ENCODE data around the gene ARHGEF4.

Gene ARHGEF4

DNA sequence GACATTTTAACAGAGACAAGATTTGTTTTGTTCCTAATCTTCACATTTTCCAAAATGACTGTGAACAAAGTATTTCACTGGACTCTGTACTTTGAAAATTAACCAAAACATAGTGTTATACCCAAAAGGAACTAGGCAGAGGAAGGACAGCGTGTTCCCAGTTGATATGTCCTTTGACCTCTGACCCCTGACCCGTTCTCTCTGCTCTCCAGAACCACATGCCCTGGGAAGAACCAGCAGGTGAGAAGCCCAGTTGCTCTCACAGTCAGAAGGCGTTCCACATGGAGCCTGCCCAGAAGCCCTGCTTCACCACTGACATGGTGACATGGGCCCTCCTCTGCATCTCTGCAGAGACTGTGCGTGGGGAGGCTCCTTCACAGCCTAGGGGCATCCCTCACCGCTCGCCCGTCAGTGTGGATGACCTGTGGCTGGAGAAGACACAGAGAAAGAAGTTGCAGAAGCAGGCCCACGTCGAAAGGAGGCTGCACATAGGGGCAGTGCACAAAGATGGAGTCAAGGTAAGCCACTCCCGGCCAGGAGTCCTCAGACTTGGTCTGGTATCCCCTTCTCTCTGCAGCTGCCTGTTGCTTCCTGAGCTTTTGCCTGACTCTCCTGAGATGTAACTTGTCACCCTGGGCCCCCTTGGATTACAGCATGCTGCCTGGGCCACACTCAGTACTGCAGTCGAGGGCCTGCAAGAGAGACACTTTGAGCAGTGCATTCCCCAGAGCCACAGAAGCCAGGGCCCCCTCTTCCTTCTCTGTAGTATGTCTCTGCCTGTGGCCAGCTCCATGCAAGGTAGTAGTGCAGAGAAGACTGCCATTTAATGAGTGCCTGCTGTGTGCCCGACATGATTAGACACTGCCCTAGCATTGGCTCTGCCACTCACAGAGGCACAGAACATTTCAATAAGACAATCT lies 94.3 kb downstream of the ARHGEF4 start:
- no peak for DNase-seq

DNA sequence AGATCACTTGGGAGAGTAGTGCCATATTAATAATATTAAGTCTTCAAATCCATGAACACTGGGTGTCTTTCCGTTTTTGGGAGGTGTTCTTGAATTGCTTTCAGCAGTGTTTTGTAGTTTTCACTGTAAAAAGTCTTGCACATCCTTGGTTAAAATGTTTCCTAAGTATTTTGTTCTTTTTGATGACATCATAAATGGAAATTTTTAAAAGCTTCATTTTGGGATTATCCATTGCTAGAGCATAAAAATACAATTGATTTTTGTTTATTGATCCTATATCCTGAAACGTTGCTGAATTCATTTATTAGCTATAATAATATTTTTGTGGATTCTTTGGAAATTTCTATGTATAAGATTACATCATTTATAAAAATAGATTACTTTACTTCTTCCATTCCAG lies 96.8 kb downstream of the ARHGEF4 start:
- DNase-seq = no peak

GRCh38 chr2:130936451-130936850 lies 99.7 kb downstream of the ARHGEF4 start:
- no peak for DNase-seq

- no peak for DNase-seq
These were observed 111.3 kb downstream of the ARHGEF4 start for GRCh38 chr2:130947967-130948366.

DNA sequence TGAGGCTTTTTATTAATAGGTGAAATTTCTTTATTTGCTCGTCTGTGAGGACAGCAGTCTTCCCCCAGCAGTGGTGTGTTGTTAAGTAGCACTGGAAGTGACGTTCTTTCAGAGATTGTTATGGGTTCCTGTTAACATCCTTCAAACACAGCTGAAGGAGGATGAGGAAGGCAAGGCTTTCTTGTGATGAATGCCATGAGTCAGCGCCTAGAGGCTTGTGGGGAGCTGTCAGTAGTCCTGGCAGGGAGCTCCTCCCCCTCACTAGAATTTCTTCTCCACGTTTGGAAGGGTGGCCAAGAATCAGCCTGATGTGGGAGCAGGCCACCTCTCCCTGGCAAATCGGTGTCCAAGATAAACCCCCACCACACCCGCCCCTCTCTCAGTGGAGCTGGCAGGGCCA lies 113.2 kb downstream of the ARHGEF4 start:
- no peak for DNase-seq

DNA sequence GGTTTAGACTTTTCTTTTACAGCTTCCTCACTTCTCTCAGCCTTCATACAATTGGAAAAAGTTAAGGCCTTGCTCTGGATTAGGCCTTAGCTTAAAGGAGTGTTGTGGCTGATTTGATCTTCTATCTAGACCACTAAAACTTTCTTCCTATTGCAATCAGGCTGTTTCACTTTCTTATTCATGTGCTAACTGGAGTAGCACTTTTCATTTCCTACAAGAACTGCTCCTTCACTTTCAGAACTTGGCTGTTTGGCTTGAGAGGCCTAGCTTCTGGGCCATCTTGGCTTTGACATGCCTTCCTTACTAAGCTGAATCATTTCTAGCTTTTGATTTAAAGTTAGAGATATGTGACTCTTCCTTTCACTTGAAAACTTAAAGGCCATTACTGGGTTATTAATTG lies 114.3 kb downstream of the ARHGEF4 start:
- DNase-seq = no peak

DNA sequence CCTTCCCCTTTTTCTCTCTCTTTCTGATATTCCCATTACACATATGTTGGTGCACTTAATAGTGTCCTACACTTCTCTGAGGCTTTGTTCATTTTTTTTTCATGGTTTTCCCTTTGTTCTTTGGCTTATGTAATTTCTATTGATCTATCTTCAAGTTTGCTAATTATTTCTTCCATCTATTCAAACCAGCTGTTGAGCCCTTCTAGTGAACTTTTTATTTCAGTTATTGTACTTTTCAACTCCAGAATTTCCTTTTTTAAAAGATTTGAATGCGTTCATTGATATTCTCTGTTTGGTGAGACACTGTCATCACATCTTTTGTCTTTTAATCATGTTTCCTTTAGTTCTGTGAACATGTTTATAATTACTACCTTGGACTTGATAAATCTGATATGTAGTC lies 118.2 kb downstream of the ARHGEF4 start:
- DNase-seq = no peak

GRCh38 chr2:130957915-130958314 lies 121.2 kb downstream of the ARHGEF4 start:
- no peak for DNase-seq

DNA sequence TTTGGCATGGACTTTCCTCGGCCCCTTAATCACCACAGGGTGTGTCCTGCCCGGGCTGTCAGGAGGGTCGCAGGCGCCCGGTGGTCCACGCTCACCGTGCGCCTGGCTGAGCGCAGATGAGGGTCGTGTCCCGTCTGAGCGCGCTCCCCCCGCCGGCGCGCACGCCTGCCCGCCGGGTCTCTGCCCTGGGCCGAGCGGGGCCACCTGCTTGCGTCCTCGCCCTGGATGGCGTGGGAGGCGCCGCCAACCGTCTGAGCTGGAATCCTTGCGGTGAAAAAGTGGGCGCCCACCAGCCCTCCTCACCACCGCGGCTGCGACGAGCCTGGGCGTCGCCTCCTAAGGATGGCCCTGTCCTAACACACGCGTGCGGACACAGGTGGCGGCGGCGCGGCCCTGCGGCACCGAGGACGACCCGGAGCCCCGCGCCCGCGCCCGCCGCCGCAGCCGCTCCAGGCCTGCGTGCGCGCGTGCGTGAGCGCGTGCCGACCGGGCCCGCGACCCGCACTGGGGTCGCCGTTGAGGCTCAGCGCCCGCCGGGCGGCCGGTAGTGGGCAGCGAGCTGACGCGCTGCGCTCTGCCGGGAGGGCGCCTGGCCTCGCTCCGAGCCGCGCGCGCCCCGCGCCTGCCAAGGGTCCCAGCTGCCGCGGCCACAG lies 126.6 kb downstream of the ARHGEF4 start:
- DNase-seq = no peak

DNA sequence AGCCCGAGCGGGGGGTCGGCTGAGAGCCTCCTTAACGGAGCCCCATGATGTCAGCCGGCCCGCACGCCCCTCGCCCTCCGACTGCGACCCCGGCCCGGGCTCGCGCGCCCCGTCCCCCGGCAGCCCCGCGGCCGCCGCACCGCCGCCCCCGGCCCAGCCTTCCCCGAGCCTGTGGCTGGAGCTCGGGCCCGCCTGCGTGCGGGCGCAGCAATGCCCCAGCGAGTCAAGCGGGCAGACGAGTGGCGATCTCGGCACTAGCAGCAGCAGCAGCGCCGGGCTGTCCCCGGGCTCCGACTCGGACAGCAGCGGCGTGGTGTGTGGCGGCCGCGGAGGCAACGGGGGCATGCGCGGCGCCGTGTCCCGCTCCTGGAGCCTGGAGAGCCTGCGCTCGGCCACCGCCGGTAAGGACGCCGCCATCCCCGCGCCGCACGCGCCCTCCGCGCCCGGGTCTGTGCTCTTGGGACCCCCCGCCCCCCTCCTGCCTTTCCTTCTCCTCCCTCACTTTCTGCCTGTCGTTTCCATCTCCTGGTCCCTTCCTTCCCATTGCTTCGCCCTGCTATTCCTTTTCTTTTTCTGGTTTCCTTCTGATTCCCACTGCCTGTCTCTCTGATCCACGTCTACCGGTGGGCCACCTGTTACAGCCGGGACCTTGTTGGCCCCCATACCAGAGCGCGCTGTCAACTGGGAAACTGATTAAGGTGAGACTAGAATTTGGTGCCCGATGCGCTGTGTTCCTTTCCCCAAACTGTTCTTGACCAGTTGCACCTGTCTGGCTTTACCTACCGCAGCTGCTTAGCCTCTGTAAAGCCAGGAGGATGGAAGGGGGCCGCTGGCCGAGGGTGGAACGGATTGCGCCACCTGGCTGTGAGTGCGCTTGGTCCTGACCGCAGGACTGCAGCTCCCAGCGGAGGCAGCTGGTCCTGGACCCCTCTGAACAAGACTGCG lies 127.4 kb downstream of the ARHGEF4 start:
- DNase-seq = no peak

DNA sequence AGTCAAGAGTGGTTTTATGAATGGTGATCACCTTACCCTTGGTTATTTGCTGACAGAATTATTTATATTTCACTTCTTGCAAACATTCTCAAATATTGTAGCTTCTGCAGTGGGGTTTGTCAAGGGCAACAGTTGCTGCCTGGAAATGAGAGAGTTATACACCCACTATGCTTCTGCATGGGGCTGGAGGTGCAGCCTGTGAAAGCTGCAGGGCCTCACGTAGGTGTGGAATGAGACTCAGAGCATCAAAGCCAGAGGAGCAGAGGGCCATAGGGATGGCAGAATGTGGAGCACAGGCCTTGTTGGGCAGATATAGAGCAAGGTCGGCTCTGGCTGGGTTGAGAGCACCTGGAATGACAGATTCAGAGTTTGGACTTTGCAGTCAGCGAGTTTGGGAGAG lies 128.2 kb downstream of the ARHGEF4 start:
- no peak for DNase-seq

GRCh38 chr2:130966149-130966774 lies 129.5 kb downstream of the ARHGEF4 start:
- DNase-seq = no peak

GRCh38 chr2:130966775-130967490 lies 130.2 kb downstream of the ARHGEF4 start:
- no peak for DNase-seq

GRCh38 chr2:130972410-130972809 lies 135.7 kb downstream of the ARHGEF4 start:
- no peak for DNase-seq

- no peak for DNase-seq
These were observed 139.0 kb downstream of the ARHGEF4 start for GRCh38 chr2:130975729-130976128.

- DNase-seq = no peak
These were observed 140.0 kb downstream of the ARHGEF4 start for GRCh38 chr2:130976591-130977237.

DNA sequence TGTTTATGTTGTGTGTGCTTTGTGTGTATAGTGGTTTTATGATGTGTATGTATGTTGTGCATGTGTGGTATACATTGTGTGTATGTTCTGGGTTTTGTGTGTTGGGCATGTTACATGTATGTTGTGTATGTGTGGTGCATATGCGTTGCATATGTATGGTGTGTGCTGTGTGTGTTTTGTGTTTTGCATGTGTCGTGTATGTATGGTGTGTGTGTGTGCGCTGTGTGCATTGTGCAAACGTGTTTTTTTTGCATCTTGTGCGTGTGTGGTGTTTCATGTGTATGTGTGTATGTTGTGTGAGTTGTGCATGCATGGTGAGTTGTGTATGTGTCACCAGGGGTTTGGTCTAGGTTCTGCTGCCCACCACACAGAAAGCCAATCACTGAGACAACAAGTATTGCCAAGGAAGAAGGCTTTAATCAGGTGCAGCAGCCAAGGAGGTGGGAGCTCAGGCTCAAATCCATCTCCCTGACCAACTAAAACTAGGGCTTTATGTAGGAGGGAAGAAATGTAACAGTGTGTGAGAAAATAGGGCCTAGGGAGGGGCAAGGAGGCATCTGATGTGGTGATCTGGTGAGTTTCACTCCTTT lies 140.8 kb downstream of the ARHGEF4 start:
- no peak for DNase-seq

DNA sequence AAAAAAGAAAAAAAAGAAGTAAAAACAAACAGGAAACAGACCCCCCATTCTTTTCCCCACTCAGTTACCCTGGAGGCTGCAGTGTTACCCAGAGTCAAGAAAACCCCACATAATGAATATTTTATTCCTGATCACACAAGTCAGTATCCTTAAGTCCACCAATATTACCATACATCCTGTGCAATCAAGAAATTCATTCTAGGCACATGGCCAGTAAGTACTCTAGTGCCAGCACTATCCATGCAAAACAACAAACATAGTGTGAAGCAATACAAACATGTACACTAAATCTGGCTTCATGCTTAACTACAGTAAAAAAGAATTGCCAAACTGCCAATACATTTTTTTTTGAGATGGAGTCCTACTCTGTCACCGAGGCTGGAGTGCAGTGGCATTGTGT lies 145.0 kb downstream of the ARHGEF4 start:
- DNase-seq = no peak

GRCh38 chr2:130985206-130985780 lies 148.6 kb downstream of the ARHGEF4 start:
- no peak for DNase-seq

DNA sequence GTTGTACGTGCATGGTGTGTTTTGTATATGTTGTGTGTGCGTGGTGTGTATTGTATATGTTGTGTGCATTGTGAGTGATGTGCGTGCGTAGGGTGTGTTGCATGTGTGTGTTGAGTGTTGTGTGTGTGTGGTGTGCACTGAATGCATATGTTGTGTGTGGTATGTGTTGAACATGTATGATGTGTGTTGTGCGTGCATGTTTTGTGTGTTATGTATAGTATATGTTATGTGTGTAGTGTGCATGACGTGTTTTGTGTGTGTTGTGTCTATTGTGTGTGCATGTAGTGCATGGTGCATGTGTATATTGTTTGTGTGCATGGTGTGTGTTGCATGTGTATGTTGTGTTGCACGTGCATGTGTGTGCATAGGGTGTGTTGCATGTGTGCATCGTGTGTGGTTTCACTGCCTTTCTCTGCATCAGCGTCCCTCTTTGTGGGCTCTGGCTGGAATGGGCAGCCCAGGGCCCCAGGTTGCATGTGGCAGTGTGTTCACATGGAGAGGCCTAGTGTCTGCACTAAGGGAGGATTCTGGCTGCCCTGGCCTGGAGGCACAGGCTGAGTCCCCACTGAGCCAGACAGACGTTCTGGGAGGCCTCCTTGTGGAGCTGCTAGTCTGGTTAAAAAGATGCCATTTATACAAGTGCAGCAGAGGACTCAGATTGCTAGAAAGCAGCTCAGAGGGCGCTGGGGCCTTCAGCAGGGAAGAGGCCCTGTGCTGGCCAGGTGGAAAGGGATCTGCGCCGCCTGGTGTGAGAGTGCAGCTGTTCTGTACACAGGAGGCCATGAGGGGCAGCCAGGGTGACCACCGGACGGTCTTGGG lies 149.3 kb downstream of the ARHGEF4 start:
- DNase-seq = no peak

All from activated T-cell treated with anti-CD3 and anti-CD28 coated beads, Interleukin-2, amount 50 U/mL, for 1 hour (primary cell).